ENCODE data around the gene NT5C1A.

The NT5C1A gene

GRCh38 chr1:39631361-39632322 lies 40.3 kb downstream of the NT5C1A start:
- Histone ChIP-seq H3K27ac (ENCODE audit: low read length, poor library complexity, severe bottlenecking) (no peak overlapping the region), H2AK5ac (ENCODE audit: low read length, severe bottlenecking) (no peak overlapping the region), H3K36me3 (ENCODE audit: control insufficient read depth in 1 of 2, insufficient read depth in 2 of 2, low read depth in 1 of 2, low read length in 2 of 2) (peaks cover 0 to 2% of the 10 kb centered on the region in 2 experiments), H3K23ac (ENCODE audit: low read length in 2 of 2) (no peak overlapping the region), H2BK12ac (ENCODE audit: low read length in 2 of 2) (no peak overlapping the region), H4K91ac (ENCODE audit: low read length) (no peak overlapping the region), H3K27me3 (ENCODE audit: control insufficient read depth in 1 of 2, insufficient read depth in 1 of 2, low read length in 2 of 2) (peaks cover 74 to 89% of the 10 kb centered on the region in 2 experiments), H2BK120ac (ENCODE audit: low read depth, low read length) (no peak overlapping the region), H3K18ac (ENCODE audit: low read depth in 1 of 2, low read length in 2 of 2) (no peak overlapping the region), H3K4ac (ENCODE audit: low read depth in 1 of 2, low read length in 2 of 2) (no peak overlapping the region), H3K79me1 (replicated peaks; ENCODE audit: low read length, poor library complexity, severe bottlenecking) (no peaks in the 10 kb centered on the region), H3K4me2 (ENCODE audit: low read length, poor library complexity, severe bottlenecking) (no peak overlapping the region), H3K4me3 (ENCODE audit: insufficient read depth in 1 of 2, low read depth in 1 of 2, low read length in 2 of 2) (no peak overlapping the region), H2AFZ (ENCODE audit: low read depth, low read length) (no peak overlapping the region), H4K8ac (ENCODE audit: low read length) (no peak overlapping the region), H3K4me1 (ENCODE audit: control insufficient read depth, insufficient read depth, low read depth, low read length) (peaks cover 5% of the 10 kb centered on the region), H3K9me3 (ENCODE audit: control insufficient read depth, low read length) (no peaks in the 10 kb centered on the region), H2BK15ac (ENCODE audit: low read depth, poor library complexity, severe bottlenecking) (no peak overlapping the region), H2BK5ac (ENCODE audit: low read depth, low read length, poor library complexity, severe bottlenecking) (no peak overlapping the region), H3K14ac (ENCODE audit: low read length in 2 of 2) (no peak overlapping the region), H3K9ac (ENCODE audit: low read length) (no peak overlapping the region)
- no peak for DNase-seq
- WGBS = 85% methylated on average over 15 of the region's 16 CpGs

GRCh38 chr1:39628807-39629350 lies 43.0 kb downstream of the NT5C1A start:
- Histone ChIP-seq H3K79me1 (replicated peaks; ENCODE audit: low read length, poor library complexity, severe bottlenecking) (no peaks in the 10 kb centered on the region), H3K9ac (ENCODE audit: low read length) (no peak overlapping the region), H2AFZ (ENCODE audit: low read depth, low read length) (no peak overlapping the region), H3K4me1 (ENCODE audit: control insufficient read depth, insufficient read depth, low read depth, low read length) (peaks cover 7% of the 10 kb centered on the region), H3K14ac (ENCODE audit: low read length in 2 of 2) (no peak overlapping the region), H3K36me3 (ENCODE audit: control insufficient read depth in 1 of 2, insufficient read depth in 2 of 2, low read depth in 1 of 2, low read length in 2 of 2) (peaks cover 0 to 3% of the 10 kb centered on the region in 2 experiments), H3K4me3 (ENCODE audit: insufficient read depth in 1 of 2, low read depth in 1 of 2, low read length in 2 of 2) (no peak overlapping the region), H3K4ac (ENCODE audit: low read depth in 1 of 2, low read length in 2 of 2) (no peak overlapping the region), H3K27ac (ENCODE audit: low read length, poor library complexity, severe bottlenecking) (no peak overlapping the region), H2AK5ac (ENCODE audit: low read length, severe bottlenecking) (no peak overlapping the region), H2BK12ac (ENCODE audit: low read length in 2 of 2) (no peak overlapping the region), H4K91ac (ENCODE audit: low read length) (no peak overlapping the region), H3K9me3 (ENCODE audit: control insufficient read depth, low read length) (no peaks in the 10 kb centered on the region), H3K4me2 (ENCODE audit: low read length, poor library complexity, severe bottlenecking) (no peak overlapping the region), H2BK5ac (ENCODE audit: low read depth, low read length, poor library complexity, severe bottlenecking) (no peak overlapping the region), H3K18ac (ENCODE audit: low read depth in 1 of 2, low read length in 2 of 2) (no peak overlapping the region), H3K23ac (ENCODE audit: low read length in 2 of 2) (no peak overlapping the region), H2BK15ac (ENCODE audit: low read depth, poor library complexity, severe bottlenecking) (no peak overlapping the region), H4K8ac (ENCODE audit: low read length) (no peak overlapping the region), H2BK120ac (ENCODE audit: low read depth, low read length) (no peak overlapping the region), H3K27me3 (ENCODE audit: control insufficient read depth in 1 of 2, insufficient read depth in 1 of 2, low read length in 2 of 2) (peaks cover 77 to 92% of the 10 kb centered on the region in 2 experiments)
- DNase-seq = no peak
- WGBS = 94% methylated on average over 6 of the region's 11 CpGs

- Histone ChIP-seq H3K4ac (ENCODE audit: low read depth in 1 of 2, low read length in 2 of 2) (no peak overlapping the region), H2AFZ (ENCODE audit: low read depth, low read length) (no peak overlapping the region), H2BK15ac (ENCODE audit: low read depth, poor library complexity, severe bottlenecking) (no peak overlapping the region), H3K27ac (ENCODE audit: low read length, poor library complexity, severe bottlenecking) (no peak overlapping the region), H3K79me1 (replicated peaks; ENCODE audit: low read length, poor library complexity, severe bottlenecking) (no peaks in the 10 kb centered on the region), H3K18ac (ENCODE audit: low read depth in 1 of 2, low read length in 2 of 2) (no peak overlapping the region), H3K4me1 (ENCODE audit: control insufficient read depth, insufficient read depth, low read depth, low read length) (peaks cover 2% of the 10 kb centered on the region), H2BK120ac (ENCODE audit: low read depth, low read length) (no peak overlapping the region), H3K4me2 (ENCODE audit: low read length, poor library complexity, severe bottlenecking) (no peak overlapping the region), H3K23ac (ENCODE audit: low read length in 2 of 2) (no peak overlapping the region), H3K14ac (ENCODE audit: low read length in 2 of 2) (peak overlapping the region in 1 of 2 experiments; percentile 53), H2BK5ac (ENCODE audit: low read depth, low read length, poor library complexity, severe bottlenecking) (no peak overlapping the region), H3K9ac (ENCODE audit: low read length) (no peak overlapping the region), H3K9me3 (ENCODE audit: control insufficient read depth, low read length) (no peaks in the 10 kb centered on the region), H3K4me3 (ENCODE audit: insufficient read depth in 1 of 2, low read depth in 1 of 2, low read length in 2 of 2) (no peak overlapping the region), H2BK12ac (ENCODE audit: low read length in 2 of 2) (peak overlapping the region in 1 of 2 experiments; percentile 80), H3K27me3 (ENCODE audit: control insufficient read depth in 1 of 2, insufficient read depth in 1 of 2, low read length in 2 of 2) (peaks cover 76 to 88% of the 10 kb centered on the region in 2 experiments), H4K8ac (ENCODE audit: low read length) (no peak overlapping the region), H2AK5ac (ENCODE audit: low read length, severe bottlenecking) (no peak overlapping the region), H3K36me3 (ENCODE audit: control insufficient read depth in 1 of 2, insufficient read depth in 2 of 2, low read depth in 1 of 2, low read length in 2 of 2) (peaks cover 0 to 3% of the 10 kb centered on the region in 2 experiments), H4K91ac (ENCODE audit: low read length) (no peak overlapping the region)
- DNase-seq = no peak
- WGBS = 91% methylated on average over 16 of the region's 16 CpGs
Observed at GRCh38 chr1:39626646-39627045, 45.3 kb downstream of the NT5C1A start.
